HEK293 (cell line): Measurements from ENCODE around the gene TXNDC15.

Experiments
- GLI4 ChIP-seq: fragments of 450-650 bp; formaldehyde crosslinking; IDR thresholded peaks from 2 replicates; pipeline ENCODE4 v1.5.1; 2016; ENCODE audit warnings: missing biosample characterization, missing genetic modification characterization
- KLF1 ChIP-seq: fragments of 450-650 bp; formaldehyde crosslinking; IDR thresholded peaks from 2 replicates; pipeline ENCODE4 v1.5.1; 2016; ENCODE audit warnings: missing biosample characterization, missing genetic modification characterization
- KLF8 ChIP-seq: fragments of 450-650 bp; formaldehyde crosslinking; IDR thresholded peaks from 2 replicates; pipeline ENCODE4 v1.5.1; 2016; ENCODE audit warnings: missing biosample characterization, missing genetic modification characterization
- KLF9 ChIP-seq: fragments of 450-650 bp; formaldehyde crosslinking; IDR thresholded peaks from 2 replicates; pipeline ENCODE4 v1.5.1; 2016; ENCODE audit warnings: missing biosample characterization, missing genetic modification characterization, low read depth
- OSR2 ChIP-seq: fragments of 450-650 bp; formaldehyde crosslinking; IDR thresholded peaks from 2 replicates; pipeline ENCODE4 v1.5.1; 2016; ENCODE audit warnings: missing biosample characterization, missing genetic modification characterization
- ZBTB17 ChIP-seq: fragments of 450-650 bp; formaldehyde crosslinking; IDR thresholded peaks from 2 replicates; pipeline ENCODE4 v1.5.1; 2016; ENCODE audit warnings: missing biosample characterization, missing genetic modification characterization
- ZBTB20 ChIP-seq: fragments of 450-650 bp; formaldehyde crosslinking; IDR thresholded peaks from 2 replicates; pipeline ENCODE4 v1.5.1; 2016; ENCODE audit warnings: missing biosample characterization, missing genetic modification characterization
- ZBTB48 ChIP-seq: fragments of 450-650 bp; formaldehyde crosslinking; IDR thresholded peaks from 2 replicates; pipeline ENCODE4 v1.5.1; 2016; ENCODE audit warnings: missing biosample characterization, missing genetic modification characterization
- ZNF121 ChIP-seq: fragments of 450-650 bp; formaldehyde crosslinking; IDR thresholded peaks from 2 replicates; pipeline ENCODE4 v1.5.1; 2016; ENCODE audit warnings: missing biosample characterization, missing genetic modification characterization
- ZNF2 ChIP-seq: fragments of 450-650 bp; formaldehyde crosslinking; IDR thresholded peaks from 2 replicates; pipeline ENCODE4 v1.5.1; 2016; ENCODE audit warnings: missing biosample characterization, missing genetic modification characterization
- ZNF221 ChIP-seq: fragments of 450-650 bp; formaldehyde crosslinking; IDR thresholded peaks from 2 replicates; pipeline ENCODE4 v1.5.1; 2017; ENCODE audit warnings: missing biosample characterization, missing genetic modification characterization, borderline replicate concordance
- ZNF23 ChIP-seq: fragments of 450-650 bp; formaldehyde crosslinking; IDR thresholded peaks from 2 replicates; pipeline ENCODE4 v1.5.1; 2016; ENCODE audit warnings: missing biosample characterization, missing genetic modification characterization, borderline replicate concordance
- ZNF239 ChIP-seq: fragments of 450-650 bp; formaldehyde crosslinking; IDR thresholded peaks from 2 replicates; pipeline ENCODE4 v1.5.1; 2016; ENCODE audit warnings: missing biosample characterization, missing genetic modification characterization
- ZNF366 ChIP-seq: fragments of 450-650 bp; formaldehyde crosslinking; conservative IDR thresholded peaks from 2 replicates; pipeline ENCODE4 v1.5.1; 2016; ENCODE audit warnings: missing biosample characterization, missing genetic modification characterization
- ZNF394 ChIP-seq: fragments of 450-650 bp; formaldehyde crosslinking; IDR thresholded peaks from 2 replicates; pipeline ENCODE4 v1.5.1; 2016; ENCODE audit warnings: missing biosample characterization, missing genetic modification characterization, mild to moderate bottlenecking, moderate library complexity, borderline replicate concordance
- ZNF596 ChIP-seq: fragments of 450-650 bp; IDR thresholded peaks from 2 replicates; pipeline ENCODE4 v1.5.0; 2018; ENCODE audit warnings: missing biosample characterization, mild to moderate bottlenecking, missing genetic modification characterization, moderate library complexity
- ZNF610 ChIP-seq: fragments of 450-650 bp; formaldehyde crosslinking; IDR thresholded peaks from 2 replicates; pipeline ENCODE4 v1.5.1; 2016; ENCODE audit warnings: missing biosample characterization, missing genetic modification characterization, borderline replicate concordance
- ZNF624 ChIP-seq: fragments of 450-650 bp; formaldehyde crosslinking; IDR thresholded peaks from 2 replicates; pipeline ENCODE4 v1.5.1; 2017; ENCODE audit warnings: missing biosample characterization, missing genetic modification characterization
- ZNF664 ChIP-seq: fragments of 450-650 bp; formaldehyde crosslinking; IDR thresholded peaks from 2 replicates; pipeline ENCODE4 v1.5.1; 2016; ENCODE audit warnings: missing biosample characterization, missing genetic modification characterization
- ZSCAN16 ChIP-seq: fragments of 450-650 bp; formaldehyde crosslinking; IDR thresholded peaks from 2 replicates; pipeline ENCODE4 v1.5.1; 2016; ENCODE audit warnings: missing biosample characterization, missing genetic modification characterization
- TF ChIP-seq, protein P1 (sequence below): sonication (generic); formaldehyde crosslinking; IDR thresholded peaks from 2 replicates; pipeline ENCODE4 v1.8.1; 2022; ENCODE audit warnings: mild to moderate bottlenecking, moderate library complexity, missing genetic modification reagents
- TF ChIP-seq, protein P2 (sequence below): fragments of 450-650 bp; formaldehyde crosslinking; IDR thresholded peaks from 2 replicates; pipeline ENCODE4 v1.5.1; 2017; ENCODE audit warnings: missing biosample characterization, missing genetic modification characterization
- TF ChIP-seq, protein P3 (sequence below): fragments of 450-650 bp; formaldehyde crosslinking; IDR thresholded peaks from 2 replicates; pipeline ENCODE4 v1.5.1; 2016; ENCODE audit warnings: missing biosample characterization, missing genetic modification characterization
- TF ChIP-seq, protein P4 (sequence below): fragments of 450-650 bp; formaldehyde crosslinking; IDR thresholded peaks from 2 replicates; pipeline ENCODE4 v1.5.1; 2016; ENCODE audit warnings: missing biosample characterization, missing genetic modification characterization
- TF ChIP-seq, protein P5 (sequence below): fragments of 450-650 bp; formaldehyde crosslinking; IDR thresholded peaks from 2 replicates; pipeline ENCODE4 v1.5.1; 2017; ENCODE audit warnings: missing biosample characterization, missing genetic modification characterization
- TF ChIP-seq, protein P6 (sequence below): fragments of 450-650 bp; formaldehyde crosslinking; IDR thresholded peaks from 2 replicates; pipeline ENCODE4 v1.5.1; 2016; ENCODE audit warnings: missing biosample characterization, missing genetic modification characterization
- TF ChIP-seq, protein P7 (sequence below): fragments of 450-650 bp; formaldehyde crosslinking; IDR thresholded peaks from 2 replicates; pipeline ENCODE4 v1.5.1; 2016; ENCODE audit warnings: missing biosample characterization, missing genetic modification characterization

Gene TXNDC15

DNA sequence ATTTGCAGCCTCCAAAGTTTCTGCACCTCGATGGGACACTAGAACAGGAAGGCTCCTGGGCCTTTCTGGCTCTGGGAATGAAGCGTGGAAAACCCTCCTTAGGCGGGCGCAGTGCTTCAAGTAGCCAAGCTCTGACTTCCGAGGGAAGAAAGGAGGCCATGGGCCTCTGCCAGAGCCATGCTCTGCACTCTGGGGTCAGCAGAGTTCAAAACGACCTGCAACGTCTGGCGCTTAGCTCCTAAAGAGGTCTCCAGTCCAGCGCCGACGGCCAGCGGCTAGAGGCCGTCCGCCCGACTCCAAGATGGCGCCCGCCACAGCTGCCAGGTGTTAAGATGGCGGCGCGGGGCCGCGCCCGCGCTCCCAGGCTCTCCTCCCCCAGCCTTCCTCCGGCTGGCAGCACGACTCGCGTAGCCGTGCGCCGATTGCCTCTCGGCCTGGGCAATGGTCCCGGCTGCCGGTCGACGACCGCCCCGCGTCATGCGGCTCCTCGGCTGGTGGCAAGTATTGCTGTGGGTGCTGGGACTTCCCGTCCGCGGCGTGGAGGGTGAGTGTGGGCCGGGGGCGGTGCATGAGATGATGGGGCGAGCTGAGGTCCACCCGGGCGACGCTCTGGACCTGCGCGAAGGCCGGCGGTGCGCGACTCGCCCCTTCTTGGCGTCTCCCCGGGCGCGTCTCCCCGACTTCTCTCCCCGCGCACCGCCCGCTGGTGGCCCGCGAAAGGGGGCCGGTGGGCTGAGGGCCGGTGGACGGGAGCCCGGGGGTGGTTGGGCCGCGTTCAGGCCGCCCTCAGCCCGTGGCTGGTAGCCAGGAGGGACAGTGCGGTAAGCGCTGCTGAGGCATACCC lies at the start of gene TXNDC15 (continued):
- TF ChIP-seq, protein P1, sequence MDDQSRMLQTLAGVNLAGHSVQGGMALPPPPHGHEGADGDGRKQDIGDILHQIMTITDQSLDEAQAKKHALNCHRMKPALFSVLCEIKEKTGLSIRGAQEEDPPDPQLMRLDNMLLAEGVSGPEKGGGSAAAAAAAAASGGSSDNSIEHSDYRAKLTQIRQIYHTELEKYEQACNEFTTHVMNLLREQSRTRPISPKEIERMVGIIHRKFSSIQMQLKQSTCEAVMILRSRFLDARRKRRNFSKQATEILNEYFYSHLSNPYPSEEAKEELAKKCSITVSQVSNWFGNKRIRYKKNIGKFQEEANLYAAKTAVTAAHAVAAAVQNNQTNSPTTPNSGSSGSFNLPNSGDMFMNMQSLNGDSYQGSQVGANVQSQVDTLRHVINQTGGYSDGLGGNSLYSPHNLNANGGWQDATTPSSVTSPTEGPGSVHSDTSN (CRISPR knock-in tag), result peak; percentile 93
- TF ChIP-seq ZNF221 (tag by site-specific recombination), result no peak
- TF ChIP-seq KLF1 (tag by site-specific recombination), result peak; percentile 52; the same call in 1 of the 2 replicates
- TF ChIP-seq ZNF394 (tag by site-specific recombination), result peak; percentile 62
- peak; percentile 87 for TF ChIP-seq ZBTB17 (tag by site-specific recombination)
- no peak; the same call in 1 of the 2 replicates for TF ChIP-seq OSR2 (tag by site-specific recombination)
- 0 out of 2 replicates have a peak, but pooled peaks have one; percentile 16 for TF ChIP-seq ZSCAN16 (tag by site-specific recombination)
- no peak for TF ChIP-seq ZNF366 (tag by site-specific recombination)
- TF ChIP-seq ZNF2 (tag by site-specific recombination), result peak; percentile 98
- TF ChIP-seq GLI4 (tag by site-specific recombination), result peak; percentile 82
- TF ChIP-seq, protein P2, sequence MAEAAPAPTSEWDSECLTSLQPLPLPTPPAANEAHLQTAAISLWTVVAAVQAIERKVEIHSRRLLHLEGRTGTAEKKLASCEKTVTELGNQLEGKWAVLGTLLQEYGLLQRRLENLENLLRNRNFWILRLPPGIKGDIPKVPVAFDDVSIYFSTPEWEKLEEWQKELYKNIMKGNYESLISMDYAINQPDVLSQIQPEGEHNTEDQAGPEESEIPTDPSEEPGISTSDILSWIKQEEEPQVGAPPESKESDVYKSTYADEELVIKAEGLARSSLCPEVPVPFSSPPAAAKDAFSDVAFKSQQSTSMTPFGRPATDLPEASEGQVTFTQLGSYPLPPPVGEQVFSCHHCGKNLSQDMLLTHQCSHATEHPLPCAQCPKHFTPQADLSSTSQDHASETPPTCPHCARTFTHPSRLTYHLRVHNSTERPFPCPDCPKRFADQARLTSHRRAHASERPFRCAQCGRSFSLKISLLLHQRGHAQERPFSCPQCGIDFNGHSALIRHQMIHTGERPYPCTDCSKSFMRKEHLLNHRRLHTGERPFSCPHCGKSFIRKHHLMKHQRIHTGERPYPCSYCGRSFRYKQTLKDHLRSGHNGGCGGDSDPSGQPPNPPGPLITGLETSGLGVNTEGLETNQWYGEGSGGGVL (tag by site-specific recombination), result peak; percentile 50; the same call in 1 of the 2 replicates
- TF ChIP-seq, protein P3, sequence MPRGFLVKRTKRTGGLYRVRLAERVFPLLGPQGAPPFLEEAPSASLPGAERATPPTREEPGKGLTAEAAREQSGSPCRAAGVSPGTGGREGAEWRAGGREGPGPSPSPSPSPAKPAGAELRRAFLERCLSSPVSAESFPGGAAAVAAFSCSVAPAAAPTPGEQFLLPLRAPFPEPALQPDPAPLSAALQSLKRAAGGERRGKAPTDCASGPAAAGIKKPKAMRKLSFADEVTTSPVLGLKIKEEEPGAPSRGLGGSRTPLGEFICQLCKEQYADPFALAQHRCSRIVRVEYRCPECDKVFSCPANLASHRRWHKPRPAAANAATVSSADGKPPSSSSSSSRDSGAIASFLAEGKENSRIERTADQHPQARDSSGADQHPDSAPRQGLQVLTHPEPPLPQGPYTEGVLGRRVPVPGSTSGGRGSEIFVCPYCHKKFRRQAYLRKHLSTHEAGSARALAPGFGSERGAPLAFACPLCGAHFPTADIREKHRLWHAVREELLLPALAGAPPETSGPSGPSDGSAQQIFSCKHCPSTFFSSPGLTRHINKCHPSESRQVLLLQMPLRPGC, result peak; percentile 64
- 0 out of 2 replicates have a peak, but pooled peaks have one; percentile 13 for TF ChIP-seq ZNF239 (tag by site-specific recombination)
- TF ChIP-seq, protein P4, sequence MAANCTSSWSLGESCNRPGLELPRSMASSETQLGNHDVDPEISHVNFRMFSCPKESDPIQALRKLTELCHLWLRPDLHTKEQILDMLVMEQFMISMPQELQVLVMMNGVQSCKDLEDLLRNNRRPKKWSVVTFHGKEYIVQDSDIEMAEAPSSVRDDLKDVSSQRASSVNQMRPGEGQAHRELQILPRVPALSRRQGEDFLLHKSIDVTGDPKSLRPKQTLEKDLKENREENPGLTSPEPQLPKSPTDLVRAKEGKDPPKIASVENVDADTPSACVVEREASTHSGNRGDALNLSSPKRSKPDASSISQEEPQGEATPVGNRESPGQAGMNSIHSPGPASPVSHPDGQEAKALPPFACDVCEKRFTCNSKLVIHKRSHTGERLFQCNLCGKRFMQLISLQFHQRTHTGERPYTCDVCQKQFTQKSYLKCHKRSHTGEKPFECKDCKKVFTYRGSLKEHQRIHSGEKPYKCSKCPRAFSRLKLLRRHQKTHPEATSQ (tag by site-specific recombination), result peak; percentile 83
- TF ChIP-seq, protein P5, sequence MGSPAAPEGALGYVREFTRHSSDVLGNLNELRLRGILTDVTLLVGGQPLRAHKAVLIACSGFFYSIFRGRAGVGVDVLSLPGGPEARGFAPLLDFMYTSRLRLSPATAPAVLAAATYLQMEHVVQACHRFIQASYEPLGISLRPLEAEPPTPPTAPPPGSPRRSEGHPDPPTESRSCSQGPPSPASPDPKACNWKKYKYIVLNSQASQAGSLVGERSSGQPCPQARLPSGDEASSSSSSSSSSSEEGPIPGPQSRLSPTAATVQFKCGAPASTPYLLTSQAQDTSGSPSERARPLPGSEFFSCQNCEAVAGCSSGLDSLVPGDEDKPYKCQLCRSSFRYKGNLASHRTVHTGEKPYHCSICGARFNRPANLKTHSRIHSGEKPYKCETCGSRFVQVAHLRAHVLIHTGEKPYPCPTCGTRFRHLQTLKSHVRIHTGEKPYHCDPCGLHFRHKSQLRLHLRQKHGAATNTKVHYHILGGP (tag by site-specific recombination), result no peak
- TF ChIP-seq, protein P6, sequence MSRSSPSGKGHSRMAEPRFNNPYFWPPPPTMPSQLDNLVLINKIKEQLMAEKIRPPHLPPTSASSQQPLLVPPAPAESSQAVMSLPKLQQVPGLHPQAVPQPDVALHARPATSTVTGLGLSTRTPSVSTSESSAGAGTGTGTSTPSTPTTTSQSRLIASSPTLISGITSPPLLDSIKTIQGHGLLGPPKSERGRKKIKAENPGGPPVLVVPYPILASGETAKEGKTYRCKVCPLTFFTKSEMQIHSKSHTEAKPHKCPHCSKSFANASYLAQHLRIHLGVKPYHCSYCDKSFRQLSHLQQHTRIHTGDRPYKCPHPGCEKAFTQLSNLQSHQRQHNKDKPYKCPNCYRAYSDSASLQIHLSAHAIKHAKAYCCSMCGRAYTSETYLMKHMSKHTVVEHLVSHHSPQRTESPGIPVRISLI, result no peak
- TF ChIP-seq ZNF624, result 0 out of 2 replicates have a peak, but pooled peaks have one; percentile 15
- peak; percentile 95 for TF ChIP-seq ZBTB20 (tag by site-specific recombination)
- no peak; the same call in 1 of the 2 replicates for TF ChIP-seq ZNF596
- TF ChIP-seq ZNF664, result no peak
- TF ChIP-seq ZBTB48, result peak; percentile 68; the same call in 1 of the 2 replicates
- TF ChIP-seq KLF8, result peak; percentile 87
- TF ChIP-seq ZNF23, result 0 out of 2 replicates have a peak, but pooled peaks have one; percentile 18
- TF ChIP-seq ZNF121 (tag by site-specific recombination), result peak; percentile 83; the same call in 1 of the 2 replicates
- TF ChIP-seq KLF9, result peak; percentile 73
- TF ChIP-seq, protein P7, sequence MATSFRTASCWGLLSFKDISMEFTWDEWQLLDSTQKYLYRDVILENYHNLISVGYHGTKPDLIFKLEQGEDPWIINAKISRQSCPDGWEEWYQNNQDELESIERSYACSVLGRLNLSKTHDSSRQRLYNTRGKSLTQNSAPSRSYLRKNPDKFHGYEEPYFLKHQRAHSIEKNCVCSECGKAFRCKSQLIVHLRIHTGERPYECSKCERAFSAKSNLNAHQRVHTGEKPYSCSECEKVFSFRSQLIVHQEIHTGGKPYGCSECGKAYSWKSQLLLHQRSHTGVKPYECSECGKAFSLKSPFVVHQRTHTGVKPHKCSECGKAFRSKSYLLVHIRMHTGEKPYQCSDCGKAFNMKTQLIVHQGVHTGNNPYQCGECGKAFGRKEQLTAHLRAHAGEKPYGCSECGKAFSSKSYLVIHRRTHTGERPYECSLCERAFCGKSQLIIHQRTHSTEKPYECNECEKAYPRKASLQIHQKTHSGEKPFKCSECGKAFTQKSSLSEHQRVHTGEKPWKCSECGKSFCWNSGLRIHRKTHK, result no peak
- TF ChIP-seq ZNF610, result 0 out of 2 replicates have a peak, but pooled peaks have one; percentile 71
